Mesenteric fat pad (tissue), 1 donor: ENCODE results near the gene BRINP2. TPM values are rescaled to one million over a fixed set of nuclear protein-coding genes. Genes with fewer than 3 reads are reported as not detected.

Source experiments
- DNase-seq: peaks from one replicate; pipeline ENCODE4 v3.0.0-alpha.2; 2020; ENCODE audit warnings: low spot score
- long read RNA-seq: library from polyadenylated mRNA; unstranded; transcript quantifications from one replicate; pipeline ENCODE4 v2.0.0, GENCODE V29; 2020
- total RNA-seq: library from RNA; stranded (reverse); fragmentation: NEBNext Ultra II Directional; extraction: Animal tissue kit (Norgen Biotek cat#: 25700); gene quantifications from one replicate; pipeline ENCODE4 v1.2.1, GENCODE V29; 2021
- donor health status: DM: yes; HTN: yes; CAD: no.

Gene BRINP2, protein sequence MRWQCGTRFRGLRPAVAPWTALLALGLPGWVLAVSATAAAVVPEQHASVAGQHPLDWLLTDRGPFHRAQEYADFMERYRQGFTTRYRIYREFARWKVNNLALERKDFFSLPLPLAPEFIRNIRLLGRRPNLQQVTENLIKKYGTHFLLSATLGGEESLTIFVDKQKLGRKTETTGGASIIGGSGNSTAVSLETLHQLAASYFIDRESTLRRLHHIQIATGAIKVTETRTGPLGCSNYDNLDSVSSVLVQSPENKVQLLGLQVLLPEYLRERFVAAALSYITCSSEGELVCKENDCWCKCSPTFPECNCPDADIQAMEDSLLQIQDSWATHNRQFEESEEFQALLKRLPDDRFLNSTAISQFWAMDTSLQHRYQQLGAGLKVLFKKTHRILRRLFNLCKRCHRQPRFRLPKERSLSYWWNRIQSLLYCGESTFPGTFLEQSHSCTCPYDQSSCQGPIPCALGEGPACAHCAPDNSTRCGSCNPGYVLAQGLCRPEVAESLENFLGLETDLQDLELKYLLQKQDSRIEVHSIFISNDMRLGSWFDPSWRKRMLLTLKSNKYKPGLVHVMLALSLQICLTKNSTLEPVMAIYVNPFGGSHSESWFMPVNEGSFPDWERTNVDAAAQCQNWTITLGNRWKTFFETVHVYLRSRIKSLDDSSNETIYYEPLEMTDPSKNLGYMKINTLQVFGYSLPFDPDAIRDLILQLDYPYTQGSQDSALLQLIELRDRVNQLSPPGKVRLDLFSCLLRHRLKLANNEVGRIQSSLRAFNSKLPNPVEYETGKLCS
- total RNA-seq: not detected
- long read RNA-seq: 0 reads

DNA sequence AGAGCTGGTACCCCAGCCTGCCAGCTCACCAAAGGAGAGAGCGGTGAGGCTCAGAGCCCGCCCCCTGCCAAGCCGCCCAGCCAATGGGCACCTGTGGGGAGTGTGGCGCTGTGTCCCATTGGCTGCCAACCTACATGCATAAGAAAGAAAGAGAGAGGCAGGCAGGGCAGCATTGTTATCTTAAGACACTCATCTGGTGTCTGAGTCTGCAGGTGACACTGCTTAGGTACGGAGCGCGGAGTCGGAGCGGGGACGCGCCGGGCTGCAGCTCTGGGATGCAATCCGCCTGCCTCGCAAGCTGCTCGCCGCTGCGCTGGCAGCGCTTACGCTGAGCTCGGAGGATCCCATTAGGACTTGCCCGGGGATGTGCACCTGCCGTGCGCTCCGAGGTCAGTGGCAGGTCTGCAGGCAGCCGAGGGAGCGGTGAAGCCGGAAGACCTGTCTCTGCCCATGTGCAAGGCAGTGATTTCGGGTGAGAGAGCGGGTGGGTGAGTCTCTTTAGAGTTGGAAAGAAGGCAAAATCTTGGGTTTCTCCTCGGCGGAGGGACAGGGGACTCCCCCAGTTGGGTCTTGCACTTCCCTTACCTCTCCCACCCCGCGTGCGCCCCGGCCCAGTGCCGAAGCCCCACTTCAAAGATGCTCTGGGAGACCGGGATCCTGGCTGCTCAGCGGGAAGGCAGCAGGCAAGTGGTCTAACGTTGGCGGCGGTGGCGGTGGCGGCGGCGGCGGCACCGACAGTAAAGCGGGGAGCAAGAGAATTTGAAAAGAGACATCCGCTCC, at the start of gene BRINP2:
Gene BRINP2 (plus strand): TSS at position 203 of the 780 bp plus-strand sequence. CDS start 58,919 bp downstream, outside the sequence.
- no peak for DNase-seq

DNA sequence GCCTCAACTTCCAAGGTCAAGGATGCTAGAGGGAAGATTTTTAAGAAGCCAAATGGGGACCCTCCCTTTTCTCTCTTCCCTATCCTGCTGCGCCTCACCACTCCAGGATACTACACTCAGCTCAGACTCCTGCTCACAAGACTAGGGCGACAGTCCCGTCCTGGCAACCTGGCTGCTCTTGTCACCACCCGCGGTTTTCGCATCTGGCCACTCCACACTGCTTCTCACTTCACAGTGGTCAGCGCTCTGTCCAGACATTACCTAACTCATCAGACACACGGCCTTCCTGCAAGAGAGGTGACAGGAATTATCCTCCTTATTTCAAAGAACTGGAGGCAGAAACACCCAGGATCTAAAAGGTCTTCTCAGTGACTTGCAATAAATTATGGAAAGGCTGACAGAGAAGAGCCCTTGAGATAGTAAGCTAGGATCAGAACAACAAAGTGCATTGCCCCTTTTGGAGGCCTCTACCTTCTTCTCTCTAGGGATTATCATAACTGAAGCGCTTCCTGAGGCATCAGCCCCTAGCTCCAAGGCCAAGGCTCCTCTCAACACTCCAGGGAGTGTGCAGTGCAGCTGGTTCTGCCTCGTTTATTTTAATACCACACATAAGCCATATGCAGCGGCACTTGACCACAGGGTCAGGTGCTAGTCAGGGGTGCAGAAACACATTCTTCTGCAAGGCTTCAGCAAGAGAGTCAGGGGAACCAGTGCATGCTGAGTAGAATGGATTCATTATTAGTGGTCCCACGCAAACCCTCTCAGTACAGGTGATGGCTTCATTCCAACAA, 48.1 kb upstream of the BRINP2 start:
- DNase-seq: no peak

DNA sequence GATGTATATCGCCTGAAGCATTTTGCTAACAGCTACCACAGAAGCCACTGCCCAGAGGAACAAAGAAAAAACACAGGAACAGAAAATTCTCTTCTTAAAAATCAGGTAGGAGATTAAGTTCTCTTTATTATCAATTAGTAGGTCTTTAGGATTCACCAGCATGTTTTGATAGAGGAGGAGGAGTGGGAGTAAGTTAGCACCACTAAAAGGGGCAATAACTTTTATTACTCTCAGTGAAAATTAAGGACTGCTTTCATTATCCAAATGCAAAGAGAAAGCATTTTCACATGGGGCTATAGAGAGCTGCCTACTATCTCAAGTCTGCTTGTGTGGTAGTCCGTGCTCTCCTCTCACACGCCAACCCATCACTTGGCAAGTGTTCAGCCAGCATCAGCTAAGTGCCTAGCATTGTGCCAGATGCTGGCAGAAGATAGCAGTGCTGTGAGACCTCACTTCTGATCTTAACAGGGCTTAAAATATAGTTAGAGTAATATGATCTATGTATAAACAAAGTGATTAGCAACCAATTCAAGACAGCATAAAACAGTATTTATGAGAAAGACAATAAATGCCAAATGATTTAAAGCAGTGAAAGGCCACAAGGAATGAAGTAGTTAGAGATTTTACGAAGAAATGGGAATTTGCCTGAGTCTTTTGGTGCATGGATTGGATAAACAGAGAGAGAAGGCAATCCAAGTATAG, 46.0 kb upstream of the BRINP2 start:
- DNase-seq: no peak

DNA sequence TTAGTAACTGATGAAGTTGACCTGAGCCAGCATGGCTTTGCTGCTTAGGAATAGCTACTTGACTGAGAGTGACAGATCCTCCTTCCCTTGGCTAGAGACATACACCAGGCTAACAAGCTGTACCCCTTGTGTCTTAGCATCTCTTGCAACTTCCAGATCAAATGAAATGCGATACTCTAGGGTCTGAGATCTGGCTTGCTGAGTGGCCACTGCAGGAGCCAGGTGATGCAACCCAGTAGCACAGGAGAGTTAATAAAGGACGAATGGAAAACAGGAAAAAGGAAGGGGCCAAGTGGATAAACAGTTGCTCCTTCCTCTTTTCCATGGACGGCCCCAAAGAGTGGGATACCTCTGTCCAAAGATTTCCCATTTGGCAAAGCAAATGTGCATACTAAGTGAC, 44.5 kb upstream of the BRINP2 start:
- DNase-seq: no peak

DNA sequence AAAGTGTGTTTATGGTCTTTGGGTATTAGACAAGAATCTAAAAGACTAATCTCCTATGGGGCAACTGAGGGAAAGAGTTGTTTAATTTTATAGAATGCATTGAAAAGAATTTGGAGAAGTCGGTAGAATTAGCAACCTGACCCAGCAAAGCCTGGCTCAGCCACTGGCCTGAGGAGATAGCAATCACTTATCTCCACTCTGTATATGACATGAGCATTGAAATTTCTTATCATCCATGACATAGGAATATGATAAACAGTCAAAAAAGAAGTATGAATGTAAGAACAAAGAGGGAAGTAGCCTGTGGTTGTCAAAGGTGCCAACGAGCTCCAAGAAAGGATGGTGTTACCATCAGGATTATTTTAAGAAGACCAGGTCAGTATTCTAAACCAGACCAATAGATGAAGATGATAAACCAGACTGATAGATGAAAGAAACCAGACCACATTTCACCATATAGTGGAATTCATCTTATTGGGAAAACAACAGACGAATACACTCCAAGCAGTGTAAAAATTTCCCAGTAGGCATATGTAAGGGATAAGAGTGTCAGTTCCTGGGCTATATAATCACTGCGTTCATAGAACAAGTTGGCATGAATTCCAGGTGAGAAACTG, 42.0 kb upstream of the BRINP2 start:
- no peak for DNase-seq

DNA sequence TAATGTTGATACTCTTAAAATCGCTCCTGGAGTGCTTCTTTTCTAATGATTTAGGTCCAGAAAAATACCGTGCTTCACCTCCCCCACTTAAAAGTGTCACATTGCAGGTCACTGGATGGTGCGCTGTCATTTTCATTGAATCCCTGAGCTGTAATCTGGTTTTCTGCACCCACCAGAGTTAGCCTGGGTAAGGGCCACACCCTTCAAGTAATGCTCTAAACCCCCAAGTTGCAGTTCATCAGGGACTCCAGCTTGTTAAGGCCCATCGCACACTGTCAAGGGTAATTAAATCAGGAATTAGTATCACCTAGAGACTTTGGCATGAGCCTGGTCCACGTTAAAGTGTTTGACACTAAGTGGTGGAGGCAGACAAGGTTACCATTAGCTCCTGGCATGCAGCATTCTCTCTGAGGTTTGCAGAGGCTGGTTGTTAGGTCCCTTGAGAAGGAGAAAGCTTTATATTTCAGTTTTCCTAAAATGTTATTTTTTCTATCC, 40.3 kb upstream of the BRINP2 start:
- DNase-seq: no peak

DNA sequence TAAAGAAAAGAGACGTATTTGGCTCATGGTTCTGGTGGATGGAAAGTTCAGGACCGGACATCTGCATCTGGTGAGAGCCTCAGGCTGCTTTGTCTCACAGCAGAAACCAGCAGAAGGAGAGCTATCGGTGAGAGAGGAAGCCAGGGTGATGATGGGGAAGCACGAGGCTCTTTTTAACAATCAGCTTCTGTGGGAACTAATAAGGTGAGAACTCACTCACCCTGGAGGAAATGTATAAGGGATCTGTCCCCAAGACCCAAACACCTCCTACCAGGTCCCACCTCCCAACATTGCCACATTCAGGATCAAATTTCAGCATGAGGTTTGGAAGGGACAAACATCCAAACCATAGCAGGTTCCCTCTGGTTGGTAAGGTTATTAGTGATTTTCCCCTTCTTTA, 39.0 kb upstream of the BRINP2 start:
- DNase-seq: no peak

DNA sequence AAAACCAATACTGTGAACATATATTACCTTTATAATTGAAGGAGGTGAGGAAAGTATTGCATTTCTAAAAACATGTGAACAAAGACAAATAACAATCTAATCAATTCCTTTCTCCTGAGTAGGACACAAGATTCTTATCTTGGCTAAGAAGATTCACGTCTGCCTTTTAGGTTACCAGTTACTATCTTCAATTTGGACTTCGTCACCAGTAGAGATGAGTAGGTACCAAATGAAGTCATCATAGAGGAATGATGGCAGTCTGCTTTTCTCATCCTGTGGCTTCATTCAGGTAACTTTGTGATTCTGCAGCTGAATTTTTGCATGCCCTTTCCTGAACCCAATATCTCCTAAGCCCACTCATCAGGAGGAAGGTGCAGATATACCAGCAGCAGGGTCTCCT, 38.6 kb upstream of the BRINP2 start:
- no peak for DNase-seq

DNA sequence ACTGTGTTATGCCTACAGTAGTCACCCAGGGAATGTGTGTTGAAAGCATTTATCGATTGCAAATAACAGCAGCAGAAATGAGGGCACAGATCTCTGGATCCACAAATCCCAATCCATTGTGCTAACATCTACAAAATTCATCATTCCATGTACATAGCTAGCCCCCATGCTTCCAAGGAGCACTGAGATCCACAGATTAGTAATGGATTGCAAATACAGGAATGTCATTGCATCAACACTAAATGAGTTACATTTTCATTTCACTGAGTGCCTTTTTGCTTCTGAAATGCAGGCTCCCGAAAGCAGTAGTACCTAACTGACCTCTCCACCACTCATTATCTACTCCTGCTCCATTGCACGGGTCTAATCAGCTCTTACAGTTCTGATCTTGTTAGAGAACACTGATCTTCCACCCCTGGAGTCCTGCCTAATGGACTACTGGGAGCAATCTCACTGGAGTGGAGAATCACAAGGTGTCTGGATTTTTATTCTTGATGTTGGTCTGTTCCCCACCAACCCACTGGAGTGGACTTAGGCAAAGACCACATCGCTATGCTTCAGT, 36.7 kb upstream of the BRINP2 start:
- no peak for DNase-seq

DNA sequence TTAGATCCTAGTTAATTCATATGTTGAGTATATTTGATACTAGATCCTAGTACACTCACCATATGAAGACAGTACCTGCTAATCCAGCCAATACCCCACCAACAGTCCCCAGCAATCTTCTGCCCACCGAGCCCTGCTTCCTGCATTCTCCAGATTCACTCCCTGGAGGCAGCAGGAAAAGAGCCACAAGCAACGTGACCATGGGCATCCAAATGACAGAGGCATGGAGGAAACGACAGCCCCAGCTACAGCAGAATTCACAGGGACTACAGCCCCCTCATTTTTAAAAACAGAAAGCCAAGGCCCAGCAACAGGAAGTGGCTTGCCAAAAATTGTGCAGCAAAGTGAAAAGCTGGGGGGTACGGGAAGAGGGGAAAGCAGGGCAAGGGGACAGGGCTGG, 35.5 kb upstream of the BRINP2 start:
- no peak for DNase-seq

DNA sequence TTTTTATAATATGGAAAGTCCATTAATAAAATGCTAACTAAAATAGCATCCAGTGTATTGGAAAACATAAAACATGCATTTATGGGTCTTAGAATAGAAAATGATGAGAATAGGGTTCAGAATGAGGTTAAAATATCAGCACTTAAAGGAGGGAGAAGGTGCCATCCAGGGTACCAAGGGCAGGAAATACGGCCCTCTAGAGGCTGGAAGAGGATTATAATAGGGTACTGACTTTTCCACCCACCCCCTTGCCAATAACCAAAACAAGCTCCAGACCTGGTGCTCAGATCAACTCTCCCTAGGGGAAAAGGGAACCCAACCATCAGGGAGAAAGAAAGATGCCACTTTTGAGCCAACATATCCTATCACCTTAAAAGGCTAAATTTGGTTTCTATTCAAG, 32.9 kb upstream of the BRINP2 start:
- no peak for DNase-seq

DNA sequence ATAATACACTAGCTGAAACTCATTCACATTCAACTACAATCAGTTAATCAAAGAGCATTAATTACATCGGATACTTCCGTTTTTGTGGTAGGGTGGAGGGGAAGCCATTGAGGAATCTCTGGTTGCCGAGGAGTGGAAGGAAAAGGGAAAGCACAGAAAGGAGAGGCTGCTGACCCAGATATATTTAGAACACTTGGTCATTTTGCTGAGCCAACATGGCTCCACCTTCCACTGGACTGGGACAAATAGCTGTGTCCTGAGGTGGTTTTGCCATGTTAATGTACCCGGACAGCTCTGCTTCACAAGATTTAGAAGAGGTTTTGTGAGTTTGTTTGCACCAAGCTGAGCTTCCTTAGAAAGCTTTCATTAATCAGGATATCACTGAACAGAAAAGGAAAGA, 32.4 kb upstream of the BRINP2 start:
- no peak for DNase-seq

DNA sequence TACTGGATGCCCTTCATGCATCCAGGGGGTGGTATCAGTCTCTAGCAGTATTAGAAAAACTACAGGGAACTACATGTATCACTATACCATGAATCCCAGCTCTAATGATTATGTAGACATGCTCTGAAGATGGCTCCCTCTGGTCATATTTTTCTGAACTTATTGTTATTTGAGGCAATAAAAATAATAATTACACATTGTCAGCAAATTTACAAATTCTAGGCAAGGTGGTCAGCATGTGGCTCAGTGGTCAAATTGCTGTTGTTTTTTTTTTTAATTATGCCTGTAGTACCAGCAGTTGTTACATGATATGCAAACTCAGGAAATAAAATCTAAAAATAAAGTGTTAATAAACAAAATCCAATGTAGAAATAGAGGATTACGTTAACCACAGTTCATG, 28.7 kb upstream of the BRINP2 start:
- no peak for DNase-seq

DNA sequence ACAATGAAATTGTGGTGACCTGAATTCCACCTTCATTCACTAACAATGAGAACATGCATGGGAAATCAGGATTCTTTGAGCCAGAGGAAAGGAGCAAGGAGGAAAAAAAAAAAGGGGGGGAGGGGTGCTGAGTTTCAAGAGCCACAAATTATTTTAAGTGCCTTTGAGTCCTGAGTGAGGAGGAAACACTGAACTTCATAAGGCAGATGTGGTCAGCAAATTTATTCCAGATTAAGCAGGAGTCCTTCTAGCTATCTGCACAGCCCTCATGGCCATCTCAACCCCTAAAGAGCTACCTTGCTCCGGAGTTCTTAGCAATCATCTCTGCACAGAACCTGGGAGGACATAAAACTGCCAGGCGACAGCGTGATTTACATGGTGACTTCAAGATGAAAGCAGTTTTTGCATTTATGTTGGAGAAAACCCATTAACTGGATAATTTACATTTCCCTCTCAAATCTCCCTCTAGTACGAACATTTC, 27.9 kb upstream of the BRINP2 start:
- no peak for DNase-seq

DNA sequence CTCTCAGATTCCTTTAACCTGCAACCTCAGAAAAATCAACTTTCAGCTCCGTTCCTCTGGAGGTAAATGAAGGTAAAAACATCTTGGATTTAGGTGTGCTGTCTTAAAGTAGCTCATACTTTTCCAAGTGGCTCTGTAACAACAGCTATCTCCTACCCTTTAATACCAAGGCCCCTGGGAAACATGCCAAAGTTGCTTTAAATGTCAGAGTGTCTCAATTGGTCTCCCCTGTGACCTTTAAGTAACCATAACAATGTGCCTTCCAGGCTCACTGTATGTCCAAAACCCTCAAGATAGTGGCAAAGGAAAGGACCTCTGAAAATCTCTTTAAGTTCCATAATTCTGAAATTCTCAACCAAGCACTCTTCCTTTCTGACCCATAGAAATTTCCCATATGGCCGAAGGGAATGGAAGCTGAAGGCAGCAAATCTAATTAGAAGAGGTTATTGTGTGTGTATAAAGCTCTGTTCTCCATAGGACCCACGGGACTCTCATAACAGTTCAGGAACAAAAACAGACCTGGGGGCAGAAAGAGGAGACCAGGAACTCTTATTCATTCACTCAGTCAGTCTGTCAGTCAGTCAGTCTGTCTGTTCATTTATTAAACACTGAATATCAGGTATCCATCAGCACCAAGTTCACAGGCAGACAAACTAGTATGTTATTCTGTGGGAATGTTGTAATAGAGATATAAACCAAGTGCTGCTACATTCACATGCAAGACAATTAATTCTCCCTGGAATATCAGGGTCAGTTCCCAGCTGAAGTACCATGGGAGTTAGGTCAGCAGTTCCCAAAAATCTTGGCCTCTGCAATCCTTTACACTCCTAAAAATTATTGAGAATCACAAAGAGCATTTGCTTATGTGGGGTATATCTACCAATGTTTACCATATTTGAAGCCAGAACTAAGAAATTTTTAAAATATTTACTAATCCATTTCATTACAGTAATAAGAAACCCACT, 25.4 kb upstream of the BRINP2 start:
- DNase-seq: no peak

DNA sequence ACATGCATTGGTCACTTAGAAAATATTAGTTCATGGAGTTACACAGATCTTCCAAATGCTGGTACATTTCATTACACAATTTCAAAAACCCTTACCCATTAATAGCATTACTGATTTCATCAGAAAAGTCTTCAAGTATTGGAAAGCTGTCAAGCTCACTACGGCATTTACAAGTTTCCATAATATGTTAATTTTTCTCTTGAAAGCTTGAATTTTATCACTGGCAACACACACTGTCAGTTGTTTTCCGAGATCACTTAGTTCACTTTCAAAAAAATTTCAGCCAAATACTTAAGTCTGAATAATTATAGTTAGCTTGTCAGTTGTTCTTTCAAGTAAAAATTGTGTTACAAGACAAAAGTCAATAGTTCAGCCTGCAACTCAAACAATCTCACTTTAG, 24.3 kb upstream of the BRINP2 start:
- DNase-seq: no peak

DNA sequence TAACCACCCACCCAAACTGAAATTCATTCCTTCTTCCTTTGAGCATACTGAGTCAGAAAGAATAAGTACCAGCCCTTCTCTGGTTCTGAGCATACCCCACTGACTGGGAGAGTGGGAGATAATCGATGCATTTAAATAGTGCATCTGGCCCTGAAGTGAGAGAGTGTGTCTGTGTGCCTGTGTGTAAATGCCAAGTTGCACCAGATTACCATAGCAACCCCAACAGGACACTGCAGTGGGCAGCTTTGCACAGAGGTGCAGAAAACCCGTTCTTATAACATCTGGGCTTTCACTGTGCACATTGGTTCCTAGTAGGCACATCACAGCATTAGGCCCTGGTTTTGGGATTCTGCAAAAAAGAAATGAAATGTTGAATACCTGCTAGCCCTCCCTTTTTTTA, 8.5 kb upstream of the BRINP2 start:
- DNase-seq: no peak

DNA sequence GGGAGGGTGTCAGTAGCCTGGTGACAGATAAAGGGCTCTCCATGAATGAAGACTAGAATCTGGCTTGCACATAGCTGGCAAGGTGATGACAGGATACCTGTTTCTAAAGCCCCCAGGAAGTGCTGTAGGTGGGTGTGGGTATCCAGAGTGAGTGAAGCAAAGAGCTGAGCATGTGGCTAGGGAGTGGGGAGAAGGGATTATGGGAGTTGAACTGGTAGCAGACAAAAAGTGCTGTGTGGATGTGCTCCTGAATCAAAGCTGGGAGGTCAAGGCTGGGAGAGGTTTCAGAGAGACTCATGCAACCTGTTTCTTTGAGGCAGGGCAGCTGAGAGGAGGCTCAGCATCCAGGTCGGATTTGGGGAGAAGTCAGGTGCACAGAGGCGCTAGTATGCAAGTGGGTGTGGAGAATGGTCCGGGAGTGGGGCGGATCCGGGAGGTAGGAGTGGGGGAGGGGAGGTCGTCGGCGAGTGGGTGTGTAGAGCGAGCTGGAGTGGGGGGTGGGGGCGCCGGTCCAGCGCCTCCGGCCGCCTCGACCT, 6.8 kb upstream of the BRINP2 start:
- no peak for DNase-seq
